HL-60/S4 (cell line): Measurements from ENCODE around the gene OTC.

Source experiments
- in situ Hi-C: fragments of 300-500 bp; cut with MboI; formaldehyde crosslinking; loops from 2 replicates; pipeline ENCODE4 v1.14.3; 2022; ENCODE audit warnings: low sequenced_read_pairs

OTC gene

GRCh38 chrX:38352362-38352761 lies at the start of gene OTC:
OTC (plus strand) TSS chrX:38352604; CDS start chrX:38352697, 93 bp downstream.
- in situ Hi-C loops = no loop called here

DNA sequence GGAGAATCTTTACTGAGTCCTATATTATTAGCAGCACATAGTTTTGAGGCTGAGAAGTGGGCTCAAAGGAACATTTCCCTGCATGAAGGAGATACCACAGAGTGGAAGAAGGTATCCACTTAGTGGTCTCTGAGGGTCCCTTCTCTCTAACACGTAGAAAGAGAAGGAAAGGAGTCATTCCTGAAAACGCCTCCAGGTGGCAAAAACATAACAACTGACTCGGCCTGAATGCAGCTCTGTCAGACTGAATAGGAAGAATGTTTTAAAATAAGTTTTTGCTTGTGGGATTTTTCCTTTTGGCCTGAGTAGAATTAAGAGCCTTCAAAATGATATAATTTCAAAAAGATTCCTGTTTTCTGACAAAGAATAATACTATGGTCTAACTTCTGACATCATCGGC lies 48.4 kb upstream of the OTC start:
- in situ Hi-C loops = no loop called here

DNA sequence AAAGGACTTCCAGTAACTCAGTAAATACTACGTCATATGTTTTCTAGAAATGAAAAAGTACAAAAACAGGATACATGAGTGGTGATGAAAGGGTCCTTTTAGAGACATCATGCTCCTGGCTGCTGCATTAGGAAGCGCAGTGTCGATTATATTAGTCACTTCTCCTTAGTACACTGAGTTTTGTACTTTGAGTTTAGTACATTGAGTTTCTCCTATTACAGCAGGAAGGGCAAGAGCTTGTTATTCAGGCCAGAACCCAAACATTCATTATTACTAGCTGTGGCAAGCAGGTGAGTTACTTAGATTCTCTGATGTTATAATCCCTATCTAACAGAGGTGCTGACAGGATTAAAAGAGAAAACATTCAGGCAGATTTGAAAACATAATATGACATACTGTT lies 46.4 kb upstream of the OTC start:
- in situ Hi-C loops = no loop called here

DNA sequence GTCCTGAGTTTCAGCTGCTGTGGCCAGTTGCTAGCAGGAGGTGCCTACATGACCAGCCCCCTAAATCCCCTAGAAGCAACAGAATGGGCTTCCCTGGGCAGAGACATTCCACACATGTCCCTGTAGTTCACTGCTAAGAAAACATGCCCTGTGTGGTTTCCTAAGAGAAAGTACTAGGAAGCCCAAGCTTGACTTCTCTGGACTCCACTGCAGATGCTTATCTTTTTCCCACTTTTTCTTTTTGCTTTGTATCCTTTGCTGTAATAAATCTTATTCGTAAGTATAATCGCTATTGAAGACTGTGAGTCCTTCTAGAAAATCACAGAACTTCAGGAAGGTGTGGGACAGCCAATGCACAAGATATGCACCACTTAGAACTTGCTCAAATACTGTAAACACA lies 40.7 kb upstream of the OTC start:
- in situ Hi-C loops = no loop called here

GRCh38 chrX:38312436-38312835 lies 40.0 kb upstream of the OTC start:
- in situ Hi-C loops = no loop called here

DNA sequence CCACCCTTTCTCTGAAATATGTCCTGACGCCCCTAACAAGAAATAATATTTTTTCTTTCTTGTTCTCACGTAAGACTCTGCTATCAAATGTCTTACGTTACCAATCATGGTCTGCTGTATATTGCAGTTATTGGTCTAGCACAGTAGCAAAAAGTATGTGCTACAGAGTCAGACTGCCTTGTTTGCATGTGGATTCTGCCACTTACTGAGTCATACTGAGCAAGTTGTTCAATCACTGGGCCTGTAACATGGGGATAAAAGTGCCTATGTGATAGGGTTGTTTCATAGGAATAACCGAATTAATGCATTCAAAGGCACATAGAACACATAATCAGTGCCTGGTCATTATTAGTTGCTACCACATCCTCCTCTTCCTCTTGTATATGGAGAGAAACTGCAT lies 39.2 kb upstream of the OTC start:
- in situ Hi-C loops = no loop called here

DNA sequence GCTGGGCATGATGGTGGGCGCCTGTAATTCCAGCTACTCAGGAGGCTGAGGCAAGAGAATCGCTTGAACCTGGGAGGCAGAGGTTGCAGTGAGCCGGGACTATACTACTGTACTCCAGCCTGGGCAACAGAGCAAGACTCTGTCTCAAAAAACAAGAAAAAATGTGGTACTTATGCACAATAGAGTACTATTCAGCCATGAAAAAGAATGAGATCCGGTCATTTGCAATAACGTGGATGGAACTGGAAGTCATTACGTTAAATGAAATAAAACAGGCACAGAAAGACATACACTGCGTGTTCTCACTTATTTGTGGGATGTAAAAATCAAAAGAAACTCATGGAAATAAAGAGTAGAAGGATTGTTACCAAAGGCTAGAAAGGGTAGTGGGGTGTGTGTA lies 37.2 kb upstream of the OTC start:
- in situ Hi-C loops = no loop called here

- in situ Hi-C loops = no loop called here
Measured at GRCh38 chrX:38318196-38318595, 34.2 kb upstream of the OTC start.

DNA sequence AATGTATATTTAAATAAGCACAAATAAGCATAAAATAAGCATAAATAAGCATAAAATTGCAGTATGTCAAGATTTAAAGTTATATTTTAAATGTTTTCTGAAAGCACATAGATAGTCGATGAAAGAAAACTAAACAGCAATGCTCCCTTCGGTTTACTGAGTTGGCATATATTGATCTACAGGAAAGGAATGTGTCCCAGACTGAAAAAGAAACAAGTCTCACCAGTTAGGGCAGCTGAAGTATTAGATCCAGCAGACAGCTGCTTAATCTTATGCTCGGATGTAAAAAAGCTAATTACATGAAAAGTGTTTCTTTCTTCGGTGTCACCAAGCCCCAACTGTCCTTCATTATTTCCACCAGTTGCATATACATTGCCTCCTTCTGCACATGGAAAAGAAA lies 33.8 kb upstream of the OTC start:
- in situ Hi-C loops = no loop called here

DNA sequence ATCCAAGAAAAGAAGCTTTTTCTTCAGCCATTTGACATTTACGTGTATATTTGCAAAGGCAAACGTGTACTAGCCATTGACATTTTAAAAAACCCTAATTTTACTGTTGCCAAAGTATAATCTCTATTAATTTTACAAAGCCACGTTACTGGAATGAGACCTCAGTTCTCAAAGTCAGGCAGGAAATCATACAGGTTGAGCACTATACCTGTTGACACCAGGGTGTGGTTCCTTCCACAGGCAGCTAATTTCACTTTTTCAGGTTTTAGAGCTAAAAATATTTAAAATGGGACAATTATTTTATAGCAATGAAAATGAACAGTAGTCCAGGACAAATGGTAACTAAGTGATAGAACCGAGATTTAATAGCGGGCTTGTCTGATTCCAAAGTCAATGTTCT lies 31.6 kb upstream of the OTC start:
- in situ Hi-C loops = no loop called here

GRCh38 chrX:38326086-38326485 lies 26.3 kb upstream of the OTC start:
- in situ Hi-C loops = no loop called here

GRCh38 chrX:38327007-38327774 lies 25.2 kb upstream of the OTC start, which contains the start of gene RPGR:
RPGR (minus strand) TSS chrX:38327509; CDS start chrX:38327367, 142 bp downstream.
- in situ Hi-C loops = no loop called here

GRCh38 chrX:38327775-38328081 lies 24.7 kb upstream of the OTC start:
- in situ Hi-C loops = no loop called here

DNA sequence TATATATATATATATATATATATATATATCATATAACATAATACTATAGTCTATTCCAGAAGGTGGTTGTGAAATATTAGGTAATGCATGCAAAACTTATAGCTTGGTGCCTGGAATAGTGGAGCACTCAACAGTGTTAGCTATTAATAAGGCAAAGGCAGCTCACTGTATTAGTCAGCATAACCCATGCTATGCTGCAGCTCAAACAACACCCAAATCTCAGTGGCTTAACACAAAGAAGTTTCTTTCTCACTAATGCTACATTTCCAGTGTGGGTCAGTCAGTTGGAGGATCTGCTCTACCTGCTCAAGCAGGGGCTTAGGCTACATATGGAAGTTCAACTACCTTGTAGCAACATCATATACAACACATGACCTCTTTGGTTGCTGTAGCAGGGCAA lies 19.9 kb upstream of the OTC start:
- in situ Hi-C loops = no loop called here

DNA sequence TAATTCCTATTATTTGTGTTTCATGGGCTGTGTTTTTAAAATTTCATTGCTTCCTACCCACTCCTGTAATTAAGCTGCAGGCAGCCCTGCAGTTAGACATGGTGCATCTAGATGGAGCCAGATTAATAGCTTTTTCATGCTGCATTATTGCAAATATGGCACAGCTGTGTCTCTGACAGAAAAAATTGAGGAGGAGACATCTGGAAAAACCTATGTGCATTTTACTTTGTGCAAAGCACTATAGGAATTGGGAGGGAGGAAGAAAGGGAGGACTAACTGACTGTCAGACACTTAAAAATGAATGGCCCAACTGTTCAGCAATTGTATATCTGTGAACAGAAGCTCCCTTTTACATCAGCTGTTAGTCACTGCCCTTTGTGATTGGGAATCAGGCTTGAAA lies 17.0 kb upstream of the OTC start:
- in situ Hi-C loops = no loop called here

DNA sequence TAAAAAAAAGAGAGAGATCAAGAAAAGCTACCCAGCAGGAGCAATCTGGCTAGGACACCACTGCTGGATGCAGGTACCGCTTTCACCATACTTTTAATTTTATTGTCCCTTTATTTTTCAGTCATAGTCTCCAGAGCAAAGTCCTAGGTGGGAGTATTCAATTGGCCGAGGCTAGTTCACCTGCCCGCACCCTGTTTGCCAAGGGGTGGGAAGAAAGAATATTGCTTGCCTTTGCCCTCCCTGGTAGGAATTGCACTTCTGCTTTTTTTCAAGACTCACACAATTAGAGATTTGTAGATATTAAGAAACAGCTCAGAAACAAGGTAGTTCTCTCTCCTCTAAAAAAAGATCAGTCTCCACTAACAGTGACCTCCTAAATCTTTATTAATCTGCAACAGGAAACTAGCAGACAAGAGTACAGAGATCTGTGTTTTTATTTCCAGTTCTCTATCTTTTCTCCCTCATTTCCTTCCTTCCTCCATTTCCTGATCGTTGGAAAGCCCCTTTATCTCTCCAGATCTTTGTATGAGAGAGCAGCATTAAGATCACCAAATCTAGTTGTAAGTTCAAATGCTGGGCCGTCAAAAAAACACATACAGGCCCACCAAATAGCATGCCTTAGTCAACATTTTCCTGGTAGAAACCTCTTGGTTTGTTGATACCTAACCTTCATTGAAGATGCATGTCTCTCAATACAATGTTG lies 15.7 kb upstream of the OTC start:
- in situ Hi-C loops = no loop called here

DNA sequence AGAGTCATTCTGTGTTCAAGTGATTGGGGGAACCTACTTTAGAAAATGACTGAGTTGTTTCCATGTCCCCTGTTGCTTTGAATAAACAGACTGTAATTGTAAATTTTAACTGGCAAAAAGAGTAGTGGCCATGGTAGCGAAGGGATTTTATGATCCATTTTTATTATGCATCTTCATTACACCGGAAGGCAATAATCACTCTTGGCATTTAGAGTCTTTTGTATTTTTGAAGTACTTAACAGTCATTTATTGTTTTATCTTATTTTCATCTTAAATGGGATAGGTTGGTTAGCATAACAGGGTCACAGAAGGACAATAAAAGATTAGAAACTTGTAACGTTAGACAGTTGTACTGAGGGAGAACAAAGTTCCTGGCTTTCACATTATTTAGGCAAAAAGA lies 11.0 kb upstream of the OTC start:
- in situ Hi-C loops = no loop called here

- in situ Hi-C loops = no loop called here
Measured at GRCh38 chrX:38342853-38343778, 9.3 kb upstream of the OTC start.

GRCh38 chrX:38346150-38346549 lies 6.3 kb upstream of the OTC start:
- in situ Hi-C loops = no loop called here

GRCh38 chrX:38347136-38347535 lies 5.3 kb upstream of the OTC start:
- in situ Hi-C loops = no loop called here

- in situ Hi-C loops = no loop called here
Measured at GRCh38 chrX:38351346-38351745, 1.1 kb upstream of the OTC start.

DNA sequence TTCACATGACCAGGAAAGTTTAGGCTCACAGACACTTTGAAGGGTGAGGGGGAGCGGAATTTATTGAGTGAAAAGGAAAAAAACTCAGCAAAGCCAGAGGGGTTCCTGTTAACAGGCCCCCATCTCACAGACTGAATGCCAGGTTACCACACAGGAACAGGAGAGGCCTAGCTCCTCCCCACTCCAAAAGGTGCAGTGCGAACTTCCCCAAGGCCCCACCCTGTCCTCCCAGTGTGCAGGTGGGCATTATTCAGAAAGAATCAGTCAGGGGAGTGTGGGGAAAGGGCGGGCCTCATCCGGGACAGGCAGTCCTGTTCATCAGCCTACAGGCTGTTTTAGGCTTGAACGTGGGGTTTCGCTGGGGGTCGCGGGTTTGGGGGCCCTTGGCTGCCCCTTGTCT lies 4.0 kb downstream of the OTC start:
- in situ Hi-C loops = no loop called here
